DMS53 (cell line): Measurements from ENCODE around the gene ABCD1.
"Not testable (repeated sequence)": the region's sequence is repeated elsewhere in the genome, so short reads cannot be mapped to it uniquely, and the experiment has no call there.

Source experiments
- DNase-seq: peaks from one replicate; lab custom pipeline; 2025; lab: John Stamatoyannopoulos, UW

ABCD1 gene

DNA sequence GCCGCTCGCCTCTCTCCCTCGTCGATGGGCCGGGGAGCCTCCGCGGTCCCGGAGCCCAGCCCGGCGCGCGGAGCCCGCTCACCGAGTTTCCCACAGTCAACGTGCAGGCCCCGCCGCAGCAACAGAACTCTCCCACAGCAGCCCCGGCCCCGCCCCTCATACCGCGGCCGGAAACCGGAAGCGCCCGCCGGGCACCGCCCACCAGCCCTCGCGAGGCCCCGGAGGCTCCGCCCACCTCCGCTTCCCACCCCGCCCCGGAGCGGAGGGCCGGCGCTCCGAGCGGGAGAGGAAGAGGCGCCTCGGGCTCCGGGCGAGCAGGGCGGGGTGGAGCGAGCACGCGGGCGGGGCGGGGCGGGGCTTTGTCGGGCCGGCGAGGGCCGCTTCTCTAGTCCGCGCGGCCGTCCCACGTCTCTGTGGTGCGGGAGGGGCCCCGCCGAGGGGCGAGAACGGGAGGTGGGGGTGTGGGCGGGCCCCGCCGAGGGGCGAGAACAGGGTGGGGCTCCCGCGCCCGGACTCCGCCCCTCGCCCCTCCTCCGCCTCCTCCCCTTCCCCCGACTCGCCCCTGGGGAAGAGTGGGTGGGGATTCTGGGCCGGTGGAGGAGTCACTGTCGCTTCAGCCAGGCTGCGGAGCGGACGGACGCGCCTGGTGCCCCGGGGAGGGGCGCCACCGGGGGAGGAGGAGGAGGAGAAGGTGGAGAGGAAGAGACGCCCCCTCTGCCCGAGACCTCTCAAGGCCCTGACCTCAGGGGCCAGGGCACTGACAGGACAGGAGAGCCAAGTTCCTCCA, at the start of gene ABCD1, which contains the start of gene BCAP31:
TSS of gene ABCD1 (plus strand) at position 605 of the 787 bp plus-strand sequence. CDS start 411 bp downstream, outside the sequence.
TSS of gene BCAP31 (minus strand) at position 136 of the 787 bp plus-strand sequence. CDS start 1,143 bp downstream, outside the sequence.
- DNase-seq = peak; percentile 96

DNA sequence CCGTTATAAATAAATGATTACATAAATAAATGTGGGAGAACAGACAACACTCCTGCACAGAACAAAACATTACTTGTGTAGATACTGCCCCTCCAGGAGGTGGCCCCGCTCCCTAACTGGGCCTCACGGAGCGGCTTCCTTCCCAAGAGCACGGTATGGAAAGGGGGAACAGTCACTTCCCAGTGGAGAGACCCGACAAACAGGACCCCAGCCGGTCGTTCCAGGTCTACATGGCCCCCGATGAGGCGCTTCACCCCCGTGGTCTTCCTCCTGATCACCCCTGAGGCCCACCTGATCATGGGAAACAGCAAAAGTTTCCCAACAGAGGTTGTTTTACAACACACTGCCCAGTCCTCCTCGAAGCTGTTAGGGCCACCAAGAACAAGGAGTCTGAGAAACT, 43.5 kb upstream of the ABCD1 start:
- no peak for DNase-seq

DNA sequence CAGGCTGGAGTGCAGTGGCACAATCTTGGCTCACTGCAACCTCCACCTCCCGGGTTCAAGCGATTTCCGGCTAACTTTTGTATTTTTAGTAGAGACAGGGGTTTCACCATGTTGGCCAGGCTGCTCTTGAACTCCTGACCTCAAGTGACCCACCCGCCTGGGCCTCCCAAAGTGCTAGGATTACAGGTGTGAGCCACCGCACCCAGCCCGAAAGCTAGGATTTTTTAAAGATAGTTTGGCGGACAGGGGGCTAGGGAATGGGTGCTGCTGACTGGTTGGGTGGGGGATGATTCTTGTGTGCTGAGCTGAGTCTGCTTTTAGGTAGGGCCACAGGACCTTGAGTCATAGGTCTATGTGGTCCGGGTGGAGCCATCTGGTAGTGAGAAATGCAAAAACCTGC, 41.2 kb upstream of the ABCD1 start:
- not testable (repeated sequence) for DNase-seq

DNA sequence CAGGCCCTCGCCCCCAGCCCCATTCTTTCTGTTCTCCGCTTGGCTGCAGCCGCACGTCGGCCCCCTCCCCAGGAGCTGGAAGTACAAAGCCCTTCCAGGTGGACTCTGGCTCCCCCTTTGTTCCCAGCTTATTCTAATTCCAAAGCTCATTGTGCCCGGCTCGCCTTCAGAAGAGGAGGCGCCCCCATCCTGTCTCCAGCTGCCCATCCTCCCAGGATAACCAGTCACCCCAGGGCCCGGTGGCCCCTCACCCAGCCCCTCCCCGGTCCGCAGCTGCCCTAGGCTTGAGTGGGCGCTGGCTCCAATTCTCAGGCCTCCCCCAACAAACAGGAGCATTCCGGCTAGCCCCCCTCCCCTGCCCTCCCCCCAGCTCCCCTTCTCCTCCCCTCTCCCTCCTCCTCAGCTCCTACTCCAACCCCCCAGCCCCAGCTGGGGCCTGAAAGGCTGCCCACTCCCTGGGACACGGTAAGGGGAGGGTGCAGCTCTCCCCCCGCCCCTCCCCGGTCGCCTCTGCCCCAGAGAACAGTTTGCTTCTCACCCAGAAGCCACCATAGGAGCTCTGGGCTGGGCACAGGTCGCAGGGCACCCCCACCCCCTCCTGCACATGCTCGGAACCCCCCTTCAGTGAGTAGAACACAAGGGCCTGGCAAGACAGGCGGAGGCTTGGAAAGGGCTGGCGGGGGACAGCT, 40.0 kb upstream of the ABCD1 start:
- DNase-seq = no peak

DNA sequence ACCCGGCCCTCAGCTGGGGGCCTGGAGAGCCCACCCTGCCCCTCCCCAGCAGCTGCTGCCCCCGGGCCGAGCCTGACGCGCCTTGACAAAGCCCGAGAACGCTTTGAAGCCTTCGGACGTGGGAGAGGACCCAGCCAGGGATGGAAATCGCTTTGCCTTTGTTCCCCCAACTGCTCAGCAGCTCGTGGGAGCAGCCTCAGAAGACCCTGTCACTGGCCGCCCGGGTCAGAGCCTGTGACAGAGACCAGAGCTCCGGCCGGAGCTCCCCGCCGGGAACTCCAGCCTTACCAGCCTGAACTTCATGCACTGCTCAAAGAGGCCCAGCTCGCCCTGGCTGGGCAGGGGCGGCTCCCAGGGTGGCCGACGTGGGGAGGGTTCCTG, 39.5 kb upstream of the ABCD1 start:
- no peak for DNase-seq

DNA sequence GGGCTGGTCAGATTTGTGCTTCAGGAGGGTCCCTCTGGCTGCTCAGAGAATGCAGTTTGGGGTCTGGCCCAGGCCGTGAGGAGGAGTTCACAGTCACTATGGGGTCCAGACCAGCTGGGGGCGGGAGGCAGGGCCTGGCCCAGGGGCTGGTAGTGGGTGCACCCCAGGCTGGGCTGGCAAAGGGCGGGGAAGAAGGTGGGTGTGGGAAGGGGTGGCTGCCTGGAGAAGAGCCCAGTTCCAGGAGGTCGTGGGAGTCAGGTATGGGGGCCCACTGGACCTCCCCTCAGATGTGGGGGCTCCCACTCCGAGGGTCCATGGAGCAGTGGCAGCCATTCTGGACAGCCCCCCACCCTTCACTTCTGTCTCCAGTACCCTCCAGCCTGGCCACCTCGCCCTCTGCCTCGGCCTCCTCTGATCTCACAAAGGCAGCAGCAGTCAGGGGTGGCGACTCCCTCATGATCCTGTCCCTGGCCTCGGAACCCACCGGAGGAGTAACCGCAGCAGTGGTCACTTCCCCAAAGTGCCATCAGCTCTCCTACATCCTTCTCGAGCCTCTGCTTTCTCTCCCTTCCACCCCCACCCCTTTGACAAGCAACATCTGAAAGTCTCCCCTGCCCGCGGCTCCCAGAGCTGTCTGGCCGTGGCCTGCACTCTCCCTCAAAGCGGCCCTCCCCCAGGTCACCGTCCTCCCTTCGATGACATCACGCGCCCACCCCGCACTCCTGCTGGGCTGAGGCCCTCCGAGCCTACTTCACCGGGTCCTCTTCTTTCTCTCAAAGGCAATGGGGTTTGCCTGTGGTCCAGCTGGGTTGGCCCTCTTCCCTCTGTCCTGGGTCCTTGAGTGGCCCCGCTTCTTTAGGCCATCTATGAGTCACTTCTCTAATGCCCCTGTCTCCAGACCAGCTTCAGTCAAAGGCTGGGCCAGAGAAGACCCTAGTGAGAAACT, 38.6 kb upstream of the ABCD1 start:
- no peak for DNase-seq

DNA sequence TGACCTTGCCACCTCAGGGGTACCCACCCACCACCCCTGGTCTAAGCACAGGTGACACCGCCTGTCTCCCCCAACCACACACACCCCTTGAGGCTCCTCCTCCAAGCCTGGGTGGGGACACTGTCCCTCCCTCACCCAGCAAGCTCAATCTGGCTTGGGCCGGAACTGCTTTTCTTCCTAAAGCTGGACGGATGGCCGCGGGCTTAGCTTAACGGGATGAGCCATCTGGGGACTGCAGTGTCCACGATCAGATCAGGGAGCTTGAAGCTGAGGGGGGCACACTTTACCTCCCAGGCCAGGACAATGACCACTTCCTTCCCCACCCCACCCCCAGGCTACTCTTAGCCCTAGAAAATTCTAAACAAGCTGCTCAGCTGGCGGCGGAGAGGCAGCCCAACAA, 37.9 kb upstream of the ABCD1 start:
- DNase-seq = peak; percentile 33

DNA sequence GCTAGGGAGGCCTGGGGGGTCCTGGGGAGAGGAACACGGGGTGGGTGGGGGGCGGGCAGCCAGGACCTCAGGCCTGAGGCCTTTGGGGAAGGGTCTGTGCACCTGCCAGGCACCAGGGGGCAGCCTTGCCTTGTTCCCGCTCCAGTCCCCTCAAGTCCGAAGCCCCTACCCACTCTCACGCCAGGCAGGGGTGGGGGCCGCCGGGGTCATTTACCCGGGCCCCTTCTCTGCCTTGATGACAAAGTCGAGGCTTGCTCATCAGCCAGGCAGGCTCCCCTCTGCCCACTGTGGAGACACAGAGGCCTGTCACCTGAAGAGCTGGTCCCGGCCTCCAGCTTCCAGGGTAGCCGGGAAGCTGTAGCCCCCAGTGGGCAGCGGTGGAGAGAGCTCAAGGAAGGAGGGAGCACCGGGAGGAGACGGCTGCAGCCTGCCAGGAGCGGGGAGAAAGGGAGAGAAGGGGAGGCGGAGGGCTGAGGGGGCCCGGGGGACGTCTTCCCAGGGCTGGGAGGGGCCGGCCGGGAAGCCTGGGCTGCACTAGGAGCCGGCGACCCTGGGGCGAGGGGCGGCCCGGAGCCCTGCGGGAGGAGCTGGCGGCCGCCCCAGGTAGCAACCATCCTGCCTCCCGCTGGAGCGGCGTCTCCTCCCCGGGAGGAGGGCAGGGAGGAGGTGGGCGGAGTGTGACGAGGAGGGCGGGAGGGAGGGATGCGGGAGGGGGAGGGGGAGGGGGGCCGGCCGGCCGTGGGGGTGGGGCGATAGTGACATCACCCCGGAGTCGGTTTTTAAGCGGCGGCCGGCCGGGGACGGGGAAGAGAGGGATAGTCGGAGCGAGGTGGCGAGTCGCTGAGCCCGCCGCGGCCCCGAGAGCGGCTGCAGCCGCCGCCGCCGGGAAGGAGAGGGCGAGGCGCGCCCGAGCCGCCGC, 37.3 kb upstream of the ABCD1 start, which contains the start of gene SLC6A8:
TSS of gene SLC6A8 (plus strand) at position 806 of the 919 bp plus-strand sequence. CDS start 649 bp downstream, outside the sequence.
- peak; percentile 87 for DNase-seq

DNA sequence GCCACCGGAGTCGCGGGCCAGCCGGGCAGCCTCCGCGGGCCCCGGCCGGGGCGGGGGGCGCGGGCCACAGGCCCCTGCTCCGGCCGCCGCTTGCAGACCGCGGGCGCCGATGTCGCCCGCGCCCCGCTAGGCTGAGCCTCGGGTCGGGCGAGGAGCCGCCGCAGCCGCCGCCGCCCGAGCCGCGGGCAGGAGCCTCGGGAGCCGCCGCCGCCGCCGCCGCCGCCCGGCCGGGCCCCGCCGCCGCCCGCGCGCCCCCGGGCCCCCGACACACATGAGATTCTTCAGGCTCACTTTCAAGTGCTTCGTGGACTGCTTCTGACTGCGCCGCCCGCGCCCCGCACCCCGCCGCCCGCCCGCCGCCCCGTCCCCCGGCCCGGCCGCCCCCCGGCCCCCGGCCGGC, 36.6 kb upstream of the ABCD1 start:
- peak; percentile 56 for DNase-seq

DNA sequence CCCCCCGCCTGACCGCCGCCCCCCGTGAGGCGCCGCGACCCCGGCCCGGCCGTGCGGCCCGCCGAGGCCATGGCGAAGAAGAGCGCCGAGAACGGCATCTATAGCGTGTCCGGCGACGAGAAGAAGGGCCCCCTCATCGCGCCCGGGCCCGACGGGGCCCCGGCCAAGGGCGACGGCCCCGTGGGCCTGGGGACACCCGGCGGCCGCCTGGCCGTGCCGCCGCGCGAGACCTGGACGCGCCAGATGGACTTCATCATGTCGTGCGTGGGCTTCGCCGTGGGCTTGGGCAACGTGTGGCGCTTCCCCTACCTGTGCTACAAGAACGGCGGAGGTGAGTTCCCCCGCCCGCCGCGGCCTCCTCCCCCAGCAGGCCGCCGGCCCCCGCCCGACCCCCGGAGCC, 36.1 kb upstream of the ABCD1 start:
- peak; percentile 29 for DNase-seq

DNA sequence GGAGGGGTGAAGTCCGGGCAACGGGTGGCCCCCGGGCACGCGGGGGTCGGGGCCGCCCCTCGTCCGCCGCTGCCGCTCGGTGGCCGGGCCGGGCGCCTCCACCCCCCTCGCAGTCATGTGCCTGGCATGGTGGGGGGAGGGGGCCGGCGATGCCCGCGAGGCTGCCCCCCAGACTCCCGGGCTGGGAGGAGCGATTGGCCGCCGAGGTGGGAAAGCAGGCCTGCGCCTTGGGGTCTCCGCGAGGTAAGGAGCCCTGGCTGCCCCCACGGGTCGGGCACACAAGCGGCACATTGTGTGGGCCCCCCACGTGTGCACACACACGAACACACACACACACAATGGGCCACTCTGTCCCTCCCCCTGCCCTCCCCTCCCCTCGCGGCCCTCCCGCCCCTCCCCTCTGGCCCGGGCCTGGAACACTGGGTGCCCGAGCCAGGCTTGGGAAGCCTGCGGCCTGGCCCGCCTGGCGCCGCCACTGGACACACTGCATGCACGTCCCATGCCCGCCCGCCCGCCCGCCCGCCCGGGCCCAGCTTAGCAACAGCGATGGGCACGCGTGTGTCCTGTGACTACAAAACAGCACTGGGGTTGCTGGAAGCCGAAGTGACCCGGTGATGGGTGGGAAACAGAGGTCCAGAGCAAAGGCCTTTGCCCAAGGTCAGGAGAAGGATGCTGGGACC, 35.6 kb upstream of the ABCD1 start:
- DNase-seq = peak; percentile 56

DNA sequence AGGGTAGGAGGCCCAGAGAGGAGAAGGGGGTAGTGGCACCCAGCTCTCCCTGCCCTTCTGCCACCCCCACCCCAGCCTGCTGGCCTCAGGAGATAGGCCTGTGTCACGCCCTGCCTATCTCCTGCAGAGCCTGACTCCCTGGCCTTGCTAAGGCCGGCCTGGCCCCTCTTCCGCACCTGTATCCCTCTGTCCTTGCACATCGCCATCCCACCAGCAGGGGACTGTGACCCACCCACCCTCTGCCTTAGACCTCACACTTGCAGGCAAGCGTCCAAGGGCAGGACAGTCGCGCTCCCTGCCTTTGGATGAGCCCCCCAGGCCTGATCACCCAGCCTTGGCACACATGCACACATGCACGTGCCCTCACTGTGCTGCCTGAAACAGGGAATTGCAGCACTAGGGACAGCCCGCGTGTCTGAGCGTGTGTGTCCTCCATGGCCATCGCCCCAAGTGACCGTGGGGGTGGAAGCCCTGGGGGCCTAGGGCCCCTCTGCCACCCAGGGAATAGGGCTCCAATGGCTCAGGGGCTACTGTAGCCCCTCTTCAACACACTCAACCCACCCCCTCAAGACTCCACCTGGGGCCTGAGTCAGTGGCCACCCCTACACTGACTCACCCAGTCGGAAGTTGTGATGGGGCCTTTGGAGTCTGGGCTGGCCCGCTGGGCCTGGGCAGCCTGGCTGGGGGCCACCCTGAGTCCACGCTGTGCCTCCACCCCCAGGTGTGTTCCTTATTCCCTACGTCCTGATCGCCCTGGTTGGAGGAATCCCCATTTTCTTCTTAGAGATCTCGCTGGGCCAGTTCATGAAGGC, 34.8 kb upstream of the ABCD1 start:
- peak; percentile 29 for DNase-seq

DNA sequence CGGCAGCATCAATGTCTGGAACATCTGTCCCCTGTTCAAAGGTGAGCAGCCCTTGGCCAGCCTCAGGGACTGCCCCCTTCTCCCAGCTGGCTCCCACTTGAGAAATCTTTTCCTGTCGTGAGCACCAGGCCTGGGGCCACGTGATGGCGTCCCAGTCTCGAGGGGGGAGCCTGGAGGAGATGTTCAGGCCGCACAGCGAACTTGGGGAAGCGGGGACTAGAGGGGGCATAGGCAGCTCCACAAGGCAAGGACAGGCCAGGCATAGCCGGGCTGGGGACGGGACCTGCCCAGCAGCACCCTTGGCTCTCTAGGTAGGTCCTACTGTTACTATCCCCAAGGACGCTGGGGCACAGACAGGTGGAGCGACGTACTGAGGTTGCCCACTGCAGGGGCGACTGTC, 34.2 kb upstream of the ABCD1 start:
- DNase-seq = no peak

DNA sequence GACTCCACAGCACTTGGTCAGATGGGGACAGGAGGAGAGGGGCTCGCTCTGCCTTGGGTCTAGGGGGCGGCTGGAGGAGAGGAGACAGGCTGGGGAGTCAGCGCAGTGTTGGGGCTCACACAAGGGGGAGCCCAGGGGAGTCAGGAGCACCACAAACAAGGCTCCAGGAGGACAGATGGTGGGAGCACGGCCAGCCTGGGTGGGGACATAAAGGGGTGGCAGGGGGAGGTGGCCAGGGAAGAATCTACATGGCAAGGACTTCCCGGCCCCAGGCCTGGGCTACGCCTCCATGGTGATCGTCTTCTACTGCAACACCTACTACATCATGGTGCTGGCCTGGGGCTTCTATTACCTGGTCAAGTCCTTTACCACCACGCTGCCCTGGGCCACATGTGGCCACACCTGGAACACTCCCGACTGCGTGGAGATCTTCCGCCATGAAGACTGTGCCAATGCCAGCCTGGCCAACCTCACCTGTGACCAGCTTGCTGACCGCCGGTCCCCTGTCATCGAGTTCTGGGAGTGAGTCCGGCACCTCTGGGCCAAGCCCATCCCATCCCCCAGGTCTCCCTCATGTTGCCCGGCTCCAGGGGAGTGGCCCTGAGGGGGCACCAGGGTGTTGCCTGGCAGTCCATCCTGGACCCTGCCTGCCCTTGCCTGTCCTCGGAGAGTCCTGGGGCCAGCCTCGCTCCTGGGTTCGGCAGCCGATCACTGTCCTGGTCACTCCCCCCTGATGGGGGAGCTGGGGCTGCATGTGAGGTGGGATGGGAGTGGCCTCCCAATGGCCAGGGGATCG, 33.4 kb upstream of the ABCD1 start:
- not testable (repeated sequence) for DNase-seq

DNA sequence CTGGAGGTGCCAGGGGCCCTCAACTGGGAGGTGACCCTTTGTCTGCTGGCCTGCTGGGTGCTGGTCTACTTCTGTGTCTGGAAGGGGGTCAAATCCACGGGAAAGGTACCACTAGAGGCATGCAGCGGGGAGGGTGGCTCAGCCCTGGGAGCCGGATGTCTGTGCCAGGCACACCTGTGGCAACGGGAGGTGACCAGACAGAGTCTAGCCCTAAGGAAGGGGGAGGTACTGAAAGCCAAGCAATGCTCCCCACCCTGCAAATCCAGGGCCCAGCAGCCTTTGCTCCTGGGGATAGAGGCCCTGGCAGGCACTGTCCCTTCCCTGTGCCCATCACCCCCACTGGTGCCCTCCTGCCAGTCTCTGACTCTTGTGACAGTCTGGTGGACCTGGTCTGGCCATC, 32.7 kb upstream of the ABCD1 start:
- no peak for DNase-seq

DNA sequence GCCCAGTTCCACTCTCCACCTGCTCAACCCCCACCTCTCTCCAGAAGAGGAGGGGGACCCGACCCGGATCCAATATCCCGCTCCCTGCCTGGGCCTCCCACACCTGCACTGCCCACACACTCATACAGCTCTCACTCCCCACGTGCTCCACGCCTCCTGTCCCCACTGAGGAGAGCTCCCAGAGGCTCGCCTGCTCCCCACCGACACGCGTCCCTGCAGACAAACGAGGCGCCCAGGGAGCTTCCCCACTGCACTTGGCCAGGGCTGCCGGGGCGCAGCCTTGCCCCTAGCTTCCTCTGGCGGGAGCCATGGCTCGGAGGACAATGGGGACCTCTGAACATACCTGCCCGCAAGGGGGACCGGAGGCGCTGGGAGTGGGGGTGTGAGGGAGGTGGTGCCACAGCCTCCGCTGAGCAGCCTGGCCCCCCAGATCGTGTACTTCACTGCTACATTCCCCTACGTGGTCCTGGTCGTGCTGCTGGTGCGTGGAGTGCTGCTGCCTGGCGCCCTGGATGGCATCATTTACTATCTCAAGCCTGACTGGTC, 32.0 kb upstream of the ABCD1 start:
- DNase-seq = no peak

DNA sequence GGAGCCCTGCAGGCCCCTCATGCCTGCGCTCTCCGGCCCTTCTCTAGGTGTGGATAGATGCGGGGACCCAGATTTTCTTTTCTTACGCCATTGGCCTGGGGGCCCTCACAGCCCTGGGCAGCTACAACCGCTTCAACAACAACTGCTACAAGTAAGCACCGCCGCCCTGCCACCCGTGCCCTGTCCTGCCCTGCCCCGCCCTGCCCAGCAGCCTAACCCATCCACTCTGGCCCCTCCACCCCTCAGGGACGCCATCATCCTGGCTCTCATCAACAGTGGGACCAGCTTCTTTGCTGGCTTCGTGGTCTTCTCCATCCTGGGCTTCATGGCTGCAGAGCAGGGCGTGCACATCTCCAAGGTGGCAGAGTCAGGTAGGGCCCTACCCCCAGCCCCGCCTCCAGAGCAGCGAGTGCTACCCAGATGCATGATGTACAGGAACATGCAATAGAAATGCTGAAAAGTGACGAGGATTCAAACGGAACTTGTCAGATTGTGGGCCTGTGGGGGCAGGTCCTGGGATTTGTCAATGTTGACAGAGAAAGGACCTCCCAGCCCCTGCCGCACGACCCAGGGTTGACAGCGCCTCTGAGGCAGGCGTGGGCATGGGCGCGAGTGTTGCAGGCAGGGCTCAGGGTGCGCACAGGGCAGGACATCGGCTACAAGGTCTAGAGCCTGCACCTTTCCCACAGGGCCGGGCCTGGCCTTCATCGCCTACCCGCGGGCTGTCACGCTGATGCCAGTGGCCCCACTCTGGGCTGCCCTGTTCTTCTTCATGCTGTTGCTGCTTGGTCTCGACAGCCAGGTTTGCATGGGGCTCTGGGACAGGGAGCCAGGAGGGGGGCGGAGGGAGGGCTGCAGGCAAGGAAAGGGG, 31.2 kb upstream of the ABCD1 start:
- DNase-seq = no peak
